SK-N-SH (cell line): ENCODE results near the gene ATP8A1.

Experiments used
- CTCF ChIP-seq: fragments of 200-600 bp; sonication (generic); IDR thresholded peaks from 2 replicates; pipeline ENCODE4 v1.6.1; 2017; ENCODE audit warnings: antibody characterized with exemption, mild to moderate bottlenecking, moderate library complexity
- EP300 ChIP-seq, 2 experiments: IDR thresholded peaks; 2 replicates each; pipeline versions ENCODE4 v1.4.0 to v1.6.1; 2012; ENCODE audit warnings: borderline replicate concordance in 1 of 2, low read depth in 1 of 2, low read length in 1 of 2
- IRF3 ChIP-seq: fragments of 150-350 bp; IDR thresholded peaks from 2 replicates; pipeline ENCODE4 v1.6.1; 2016; ENCODE audit warnings: mild to moderate bottlenecking, low read depth, low read length
- RAD21 ChIP-seq: IDR thresholded peaks from 2 replicates; pipeline ENCODE4 v1.6.1; 2012; ENCODE audit warnings: mild to moderate bottlenecking, low read length
- USF2 ChIP-seq: fragments of 150-350 bp; IDR thresholded peaks from 2 replicates; pipeline ENCODE4 v1.6.1; 2017; ENCODE audit warnings: antibody characterized with exemption, low read length, low read depth, borderline replicate concordance

GRCh38 chr4:42646013-42646784 is 10.7 kb downstream of the ATP8A1 start:
- no peak for TF ChIP-seq CTCF
- TF ChIP-seq EP300 (IDR thresholded peaks at IDR 0.05; ENCODE audit: borderline replicate concordance in 1 of 2, low read depth in 1 of 2, low read length in 1 of 2): no peak
- no peak for TF ChIP-seq USF2
- no peak for TF ChIP-seq IRF3
- no peak for TF ChIP-seq RAD21
